ENCODE results near the gene ADSL. TPM values are rescaled to one million over a fixed set of nuclear protein-coding genes. Genes with fewer than 3 reads are reported as not detected.

ADSL gene
- total RNA-seq, 4 donors from 2014 or later: 32.0 to 98.1 (median 77.8) TPM

- Histone ChIP-seq H3K27ac (no peak overlapping the region), H3K36me3 (peaks cover 43 to 85% (median 49%) of the 10 kb centered on the region in 3 donors), H3K27me3 (no peaks in the 10 kb centered on the region), H3K4me3 (no peak overlapping the region), H3K4me1 (peaks cover 0 to 24% (median 7%) of the 10 kb centered on the region in 3 donors), H3K9me3 (no peaks in the 10 kb centered on the region)
- no peak for DNase-seq
- 85 to 95% methylated on average over 4 to 9 of the region's 13 CpGs for WGBS, 2 donors
- intact Hi-C loops (cut with DNase I): no loop called here
- TF ChIP-seq POLR2A (IDR thresholded peaks at IDR 0.05) (no peak), CTCF (IDR thresholded peaks at IDR 0.05) (no peak)
These were observed 64.6 kb downstream of the ADSL start for GRCh38 chr22:40410731-40411505.

- DNase-seq: no peak
- TF ChIP-seq POLR2A (IDR thresholded peaks at IDR 0.05) (no peak), CTCF (IDR thresholded peaks at IDR 0.05) (no peak)
- no peaks in the 10 kb centered on the region for H3K27me3 ChIP-seq
- peaks cover 0 to 28% (median 7%) of the 10 kb centered on the region in 3 donors for H3K4me1 ChIP-seq
- peaks cover 42 to 85% (median 48%) of the 10 kb centered on the region in 3 donors for H3K36me3 ChIP-seq
- H3K27ac ChIP-seq: no peak overlapping the region
- 55 to 87% methylated on average over 2 to 6 of the region's 7 CpGs for WGBS, 2 donors
- H3K9me3 ChIP-seq: no peaks in the 10 kb centered on the region
- no peak overlapping the region for H3K4me3 ChIP-seq
- intact Hi-C loops (cut with DNase I): no loop called here
These were observed 65.2 kb downstream of the ADSL start for GRCh38 chr22:40411506-40411861.

- no peak for TF ChIP-seq CTCF (IDR thresholded peaks at IDR 0.05)
- Histone ChIP-seq H3K36me3 (peaks cover 46 to 85% (median 54%) of the 10 kb centered on the region in 3 donors), H3K4me3 (no peak overlapping the region), H3K9me3 (no peaks in the 10 kb centered on the region), H3K27me3 (no peaks in the 10 kb centered on the region), H3K4me1 (peaks cover 0 to 28% (median 7%) of the 10 kb centered on the region in 3 donors), H3K27ac (no peak overlapping the region)
- 74 to 81% methylated on average over 2 of the region's 2 CpGs for WGBS, 2 donors
- intact Hi-C loops (cut with DNase I): no loop called here
- no peak for DNase-seq
These were observed 66.1 kb downstream of the ADSL start for GRCh38 chr22:40412441-40412840.

GRCh38 chr22:40413873-40414272, 67.6 kb downstream of the ADSL start:
- Histone ChIP-seq H3K4me3 (no peak overlapping the region), H3K27me3 (no peaks in the 10 kb centered on the region), H3K9me3 (no peaks in the 10 kb centered on the region), H3K36me3 (peaks cover 48 to 85% (median 53%) of the 10 kb centered on the region in 3 donors), H3K4me1 (peaks cover 0 to 29% (median 7%) of the 10 kb centered on the region in 3 donors), H3K27ac (peak overlapping the region in 2 of 4 donors; percentile 12 to 42)
- DNase-seq: no peak
- intact Hi-C loops (cut with DNase I): no loop called here
- WGBS, 2 donors: 52 to 60% methylated on average over 9 to 12 of the region's 13 CpGs
- TF ChIP-seq POLR2A (IDR thresholded peaks at IDR 0.05): no peak

- peaks cover 49 to 85% (median 57%) of the 10 kb centered on the region in 3 donors for H3K36me3 ChIP-seq
- intact Hi-C loops (cut with DNase I): no loop called here
- TF ChIP-seq CTCF (IDR thresholded peaks at IDR 0.05) (no peak), POLR2A (IDR thresholded peaks at IDR 0.05) (no peak)
- no peak for DNase-seq
- H3K4me1 ChIP-seq: peaks cover 0 to 33% (median 7%) of the 10 kb centered on the region in 3 donors
- H3K4me3 ChIP-seq: no peak overlapping the region
- H3K9me3 ChIP-seq: no peaks in the 10 kb centered on the region
- WGBS, 2 donors: 36 to 44% methylated on average over 3 of the region's 3 CpGs
- H3K27me3 ChIP-seq: no peaks in the 10 kb centered on the region
- H3K27ac ChIP-seq: peak overlapping the region in 1 of 4 donors; percentile 42
These were observed 68.0 kb downstream of the ADSL start for GRCh38 chr22:40414311-40414710.
